Hippocampal formation (tissue), 2 donors: ENCODE measurements around the gene USP14.

Experiments
- DNase-seq, 2 donors: peaks; one replicate each; lab custom pipeline; 2025; lab: John Stamatoyannopoulos, UW

Gene USP14

GRCh38 chr18:159933-160332 is 1.6 kb downstream of the USP14 start:
- DNase-seq: no peak

GRCh38 chr18:160831-161570 is 2.6 kb downstream of the USP14 start:
- DNase-seq: no peak

- no peak for DNase-seq
These were observed 14.0 kb downstream of the USP14 start for GRCh38 chr18:172361-172760.

- DNase-seq: no peak
These were observed 21.1 kb downstream of the USP14 start for GRCh38 chr18:179499-179898.

- DNase-seq: no peak
These were observed 23.4 kb downstream of the USP14 start for GRCh38 chr18:181711-182110.

GRCh38 chr18:183769-184168 is 25.4 kb downstream of the USP14 start:
- no peak for DNase-seq

- no peak for DNase-seq
These were observed 30.9 kb downstream of the USP14 start for GRCh38 chr18:189254-189653.

GRCh38 chr18:191725-192124 is 33.4 kb downstream of the USP14 start:
- no peak for DNase-seq

- DNase-seq: no peak
These were observed 34.4 kb downstream of the USP14 start for GRCh38 chr18:192801-193200.

GRCh38 chr18:195651-196050 is 37.3 kb downstream of the USP14 start:
- DNase-seq: no peak

GRCh38 chr18:199214-199613 is 40.9 kb downstream of the USP14 start:
- DNase-seq: no peak

GRCh38 chr18:199768-200167 is 41.4 kb downstream of the USP14 start:
- DNase-seq: no peak

- no peak for DNase-seq
These were observed 51.7 kb downstream of the USP14 start for GRCh38 chr18:210075-210474.

GRCh38 chr18:210733-211132 is 52.4 kb downstream of the USP14 start:
- no peak for DNase-seq

- no peak for DNase-seq
These were observed 53.2 kb downstream of the USP14 start for GRCh38 chr18:211582-211981.

- no peak for DNase-seq
These were observed 54.4 kb downstream of the USP14 start for GRCh38 chr18:212780-213179.

- no peak for DNase-seq
These were observed 55.1 kb downstream of the USP14 start for GRCh38 chr18:213505-213904.

GRCh38 chr18:213966-214365 is 55.6 kb downstream of the USP14 start:
- DNase-seq: peak in 1 of 2 donors; percentile 33

GRCh38 chr18:215448-216010 is 57.2 kb downstream of the USP14 start:
- DNase-seq: no peak

- DNase-seq: no peak
These were observed 59.4 kb downstream of the USP14 start for GRCh38 chr18:217532-218336.

GRCh38 chr18:220708-221107 is 62.4 kb downstream of the USP14 start:
- DNase-seq: no peak

GRCh38 chr18:225745-226144 is 67.4 kb downstream of the USP14 start:
- no peak for DNase-seq

GRCh38 chr18:227374-227773 is 69.0 kb downstream of the USP14 start:
- no peak for DNase-seq
